Natural killer cell (primary cell): ENCODE measurements around the gene AKAP6. TPM values are rescaled to one million over a fixed set of nuclear protein-coding genes. Genes with fewer than 3 reads are reported as not detected.
"Not testable (repeated sequence)": the region's sequence is repeated elsewhere in the genome, so short reads cannot be mapped to it uniquely, and the experiment has no call there.

Experiments
- ATAC-seq, 3 donors: fragments of 150-1000 bp in 2 of 3; fragments of 200-7000 bp in 1 of 3; cut with Tn5 transposase; 1 replicate in 1 of 3; 2 replicates in 2 of 3; pipeline ENCODE4 v1.10.0; 2021; ENCODE audit warnings: mild to moderate bottlenecking in 2 of 3, moderate library complexity in 2 of 3
- DNase-seq, 2 donors: peaks; one replicate each; pipeline versions ENCODE4 v3.0.0 to v3.0.0-alpha.2; 2013 to 2021; ENCODE audit warnings: mixed read lengths in 1 of 2
- H3K27ac ChIP-seq: one replicate; pipeline ENCODE4 v1.5.1; 2013; ENCODE audit warnings: mild to moderate bottlenecking, low read length
- H3K27me3 ChIP-seq: one replicate; pipeline ENCODE4 v1.6.1; 2013; ENCODE audit warnings: low read length; ENCODE audit not compliant: control insufficient read depth, insufficient read depth
- H3K36me3 ChIP-seq: one replicate; pipeline ENCODE4 v1.6.1; 2013; ENCODE audit warnings: low read length; ENCODE audit not compliant: control insufficient read depth, insufficient read depth
- H3K4me1 ChIP-seq: one replicate; pipeline ENCODE4 v1.6.1; 2013; ENCODE audit warnings: low read length; ENCODE audit not compliant: control insufficient read depth, insufficient read depth
- H3K4me3 ChIP-seq: one replicate; pipeline ENCODE4 v1.5.1; 2013; ENCODE audit warnings: low read length
- H3K9me3 ChIP-seq: one replicate; pipeline ENCODE4 v1.6.1; 2013; ENCODE audit warnings: low read length; ENCODE audit not compliant: control insufficient read depth, insufficient read depth
- H3K27ac Mint-ChIP-seq, 2 donors: one replicate each; pipeline ENCODE4 v1.8.0; 2022; ENCODE audit warnings: mild to moderate bottlenecking in 2 of 2, mixed read lengths in 2 of 2, moderate library complexity in 1 of 2
- H3K27me3 Mint-ChIP-seq, 2 donors: one replicate each; pipeline ENCODE4 v1.8.0; 2022; ENCODE audit warnings: low read depth in 2 of 2, mixed read lengths in 2 of 2
- H3K36me3 Mint-ChIP-seq: one replicate; pipeline ENCODE4 v1.8.0; 2022; ENCODE audit warnings: mixed read lengths
- H3K4me1 Mint-ChIP-seq, 2 donors: one replicate each; pipeline ENCODE4 v1.8.0; 2022; ENCODE audit warnings: mixed read lengths in 2 of 2
- H3K4me3 Mint-ChIP-seq: one replicate; pipeline ENCODE4 v1.8.0; 2022; ENCODE audit warnings: mild to moderate bottlenecking, moderate library complexity, mixed read lengths
- H3K9me3 Mint-ChIP-seq, 2 donors: one replicate each; pipeline ENCODE4 v1.8.0; 2022; ENCODE audit warnings: mixed read lengths in 2 of 2
- WGBS: methylation state at CpG from one replicate; pipeline ENCODE4 v1.1.7; 2013; ENCODE audit warnings: missing lambda C conversion rate; ENCODE audit not compliant: insufficient coverage; 5-methylcytosine and 5-hydroxymethylcytosine counted together
- intact Hi-C: fragments of 100-400 bp; cut with micrococcal nuclease; formaldehyde crosslinking; loops from one replicate; pipeline ENCODE4 v1.14.2; 2022
- total RNA-seq, 4 donors: library from RNA; stranded (reverse); fragments of 120-200 nt in 1 of 4; gene quantifications; one replicate each; pipeline versions ENCODE4 v1.2.3 to v1.2.4, GENCODE V29; 2013 to 2022
- TF ChIP-seq, protein P1 (sequence below): fragments of 200-600 bp; IDR thresholded peaks from one replicate; pipeline ENCODE4 v1.8.0; 2022; ENCODE audit warnings: antibody characterized with exemption

AKAP6 gene
- total RNA-seq, 3 donors from 2014 or later (not counting 1 experiment from before 2014, with no cell fraction given): 0.21 to 1.3 (median 0.80) TPM

GRCh38 chr14:32460267-32460666 is 131.2 kb downstream of the AKAP6 start:
- peaks cover 4 to 5% of the 10 kb centered on the region in 2 donors for H3K9me3 Mint-ChIP-seq
- Histone ChIP-seq H3K27ac (no peak overlapping the region), H3K27me3 (no peaks in the 10 kb centered on the region), H3K36me3 (no peaks in the 10 kb centered on the region), H3K9me3 (peaks cover 4% of the 10 kb centered on the region), H3K4me1 (no peaks in the 10 kb centered on the region), H3K4me3 (no peak overlapping the region)
- intact Hi-C loops: no loop called here
- ATAC-seq (no peak), DNase-seq (no peak)
- WGBS: 76% methylated on average over 4 of the region's 4 CpGs
- TF ChIP-seq, protein P1, sequence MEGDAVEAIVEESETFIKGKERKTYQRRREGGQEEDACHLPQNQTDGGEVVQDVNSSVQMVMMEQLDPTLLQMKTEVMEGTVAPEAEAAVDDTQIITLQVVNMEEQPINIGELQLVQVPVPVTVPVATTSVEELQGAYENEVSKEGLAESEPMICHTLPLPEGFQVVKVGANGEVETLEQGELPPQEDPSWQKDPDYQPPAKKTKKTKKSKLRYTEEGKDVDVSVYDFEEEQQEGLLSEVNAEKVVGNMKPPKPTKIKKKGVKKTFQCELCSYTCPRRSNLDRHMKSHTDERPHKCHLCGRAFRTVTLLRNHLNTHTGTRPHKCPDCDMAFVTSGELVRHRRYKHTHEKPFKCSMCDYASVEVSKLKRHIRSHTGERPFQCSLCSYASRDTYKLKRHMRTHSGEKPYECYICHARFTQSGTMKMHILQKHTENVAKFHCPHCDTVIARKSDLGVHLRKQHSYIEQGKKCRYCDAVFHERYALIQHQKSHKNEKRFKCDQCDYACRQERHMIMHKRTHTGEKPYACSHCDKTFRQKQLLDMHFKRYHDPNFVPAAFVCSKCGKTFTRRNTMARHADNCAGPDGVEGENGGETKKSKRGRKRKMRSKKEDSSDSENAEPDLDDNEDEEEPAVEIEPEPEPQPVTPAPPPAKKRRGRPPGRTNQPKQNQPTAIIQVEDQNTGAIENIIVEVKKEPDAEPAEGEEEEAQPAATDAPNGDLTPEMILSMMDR: no peak
- peaks cover 6 to 7% of the 10 kb centered on the region in 2 donors for H3K27me3 Mint-ChIP-seq
- H3K27ac Mint-ChIP-seq: no peak overlapping the region
- no peak overlapping the region for H3K4me3 Mint-ChIP-seq
- H3K4me1 Mint-ChIP-seq: no peaks in the 10 kb centered on the region
- H3K36me3 Mint-ChIP-seq: no peaks in the 10 kb centered on the region

GRCh38 chr14:32462553-32462952 is 133.5 kb downstream of the AKAP6 start:
- H3K4me1 ChIP-seq, H3K9me3 Mint-ChIP-seq, H3K4me3 ChIP-seq, H3K4me3 Mint-ChIP-seq, intact Hi-C loops, H3K9me3 ChIP-seq, H3K27me3 ChIP-seq, H3K27ac Mint-ChIP-seq, ATAC-seq, DNase-seq, H3K36me3 Mint-ChIP-seq, H3K27ac ChIP-seq, H3K36me3 ChIP-seq, H3K4me1 Mint-ChIP-seq, H3K27me3 Mint-ChIP-seq: not testable (repeated sequence)
- WGBS: 88% methylated on average over 2 of the region's 4 CpGs

- 25% methylated on average over 2 of the region's 2 CpGs for WGBS
- TF ChIP-seq, protein P1: no peak
- Histone ChIP-seq H3K4me1 (no peaks in the 10 kb centered on the region), H3K27ac (no peak overlapping the region), H3K27me3 (no peaks in the 10 kb centered on the region), H3K4me3 (no peak overlapping the region), H3K9me3 (no peaks in the 10 kb centered on the region), H3K36me3 (no peaks in the 10 kb centered on the region)
- ATAC-seq (no peak), DNase-seq (no peak)
- intact Hi-C loops: no loop called here
- no peak overlapping the region for H3K27ac Mint-ChIP-seq
- no peaks in the 10 kb centered on the region for H3K36me3 Mint-ChIP-seq
- no peaks in the 10 kb centered on the region for H3K9me3 Mint-ChIP-seq
- no peak overlapping the region for H3K4me3 Mint-ChIP-seq
- no peaks in the 10 kb centered on the region for H3K4me1 Mint-ChIP-seq
- H3K27me3 Mint-ChIP-seq: peaks cover 0 to 5% of the 10 kb centered on the region in 2 donors
Measured at GRCh38 chr14:32468955-32469354, 139.9 kb downstream of the AKAP6 start.

- H3K4me1 ChIP-seq: no peaks in the 10 kb centered on the region
- no peaks in the 10 kb centered on the region for H3K4me1 Mint-ChIP-seq
- no peaks in the 10 kb centered on the region for H3K9me3 Mint-ChIP-seq
- H3K27ac Mint-ChIP-seq: no peak overlapping the region
- ATAC-seq: no peak
- 0% methylated on average over 2 of the region's 5 CpGs for WGBS
- no peak overlapping the region for H3K4me3 ChIP-seq
- DNase-seq: peak in 1 of 2 donors; percentile 26
- H3K27ac ChIP-seq: no peak overlapping the region
- TF ChIP-seq, protein P1: peak; percentile 23
- intact Hi-C loops: no loop called here
- H3K27me3 ChIP-seq: no peaks in the 10 kb centered on the region
- no peak overlapping the region for H3K4me3 Mint-ChIP-seq
- H3K27me3 Mint-ChIP-seq: peaks cover 0 to 5% of the 10 kb centered on the region in 2 donors
- no peaks in the 10 kb centered on the region for H3K36me3 Mint-ChIP-seq
- no peaks in the 10 kb centered on the region for H3K9me3 ChIP-seq
- H3K36me3 ChIP-seq: no peaks in the 10 kb centered on the region
Measured at GRCh38 chr14:32469388-32470160, 140.5 kb downstream of the AKAP6 start.
